NB4 (cell line): ENCODE measurements around the gene HS3ST3A1.

ENCODE experiments used
- DNase-seq: peaks from one replicate; pipeline ENCODE4 v3.0.0; 2010; ENCODE audit warnings: low read depth
- H3K4me3 ChIP-seq: one replicate; pipeline ENCODE4 v1.5.1; 2011; ENCODE audit warnings: mild to moderate bottlenecking, low read depth, low read length, moderate library complexity
- CTCF ChIP-seq: IDR thresholded peaks from one replicate; pipeline ENCODE4 v1.5.1; 2012; ENCODE audit warnings: low read depth, low read length
- MAX ChIP-seq: IDR thresholded peaks from 2 replicates; pipeline ENCODE4 v1.6.1; 2011; ENCODE audit warnings: low read depth, low read length
- MYC ChIP-seq: IDR thresholded peaks from 2 replicates; pipeline ENCODE4 v1.6.1; 2011; ENCODE audit warnings: low read depth, low read length
- POLR2A ChIP-seq: IDR thresholded peaks from 2 replicates; pipeline ENCODE4 v1.6.1; 2011; ENCODE audit warnings: mild to moderate bottlenecking; ENCODE audit not compliant: insufficient read length; ENCODE audit errors: extremely low read depth

HS3ST3A1 gene

GRCh38 chr17:13584701-13585080, 17.0 kb downstream of the HS3ST3A1 start:
- DNase-seq = no peak
- TF ChIP-seq POLR2A (no peak), CTCF (no peak), MAX (no peak), MYC (no peak)

GRCh38 chr17:13583996-13584700, 17.6 kb downstream of the HS3ST3A1 start:
- no peak for DNase-seq
- TF ChIP-seq MAX = no peak
- TF ChIP-seq CTCF = no peak
- TF ChIP-seq POLR2A = no peak
- no peak for TF ChIP-seq MYC
- H3K4me3 ChIP-seq = no peak overlapping the region

More at GRCh38 chr17:13584701-13585080, 17.0 kb downstream of the HS3ST3A1 start:
- no peak overlapping the region for H3K4me3 ChIP-seq

- no peak for DNase-seq
- TF ChIP-seq CTCF (no peak), POLR2A (no peak), MAX (no peak)
- no peak overlapping the region for H3K4me3 ChIP-seq
These were observed 18.8 kb downstream of the HS3ST3A1 start for GRCh38 chr17:13582776-13583547.

GRCh38 chr17:13581925-13582324, 19.8 kb downstream of the HS3ST3A1 start:
- no peak for TF ChIP-seq POLR2A
- TF ChIP-seq MAX = no peak
- TF ChIP-seq MYC = no peak
- TF ChIP-seq CTCF = no peak
- DNase-seq = no peak

GRCh38 chr17:13580790-13581189, 20.9 kb downstream of the HS3ST3A1 start:
- H3K4me3 ChIP-seq = no peak overlapping the region
- no peak for TF ChIP-seq MAX
- TF ChIP-seq MYC = no peak
- no peak for TF ChIP-seq POLR2A
- no peak for TF ChIP-seq CTCF
- no peak for DNase-seq

More at GRCh38 chr17:13581925-13582324, 19.8 kb downstream of the HS3ST3A1 start:
- H3K4me3 ChIP-seq = no peak overlapping the region
